Tibial nerve (tissue), 4 donors: Measurements from ENCODE around the gene S1PR2.

Experiments
- CTCF ChIP-seq, 5 experiments: fragments of 200-600 bp in 3 of 5; fragments of 450-650 bp in 2 of 5; sonication (generic) in 3 of 5; IDR thresholded peaks; one replicate each; pipeline ENCODE4 v1.5.1; 2016 to 2019; ENCODE audit warnings: antibody characterized with exemption in 5 of 5, mild to moderate bottlenecking in 3 of 5, moderate library complexity in 2 of 5
- EP300 ChIP-seq, 2 donors: sonication (generic); formaldehyde crosslinking; IDR thresholded peaks; one replicate each; pipeline ENCODE4 v1.6.1; 2017; ENCODE audit warnings: antibody characterized with exemption in 2 of 2, mild to moderate bottlenecking in 1 of 2
- POLR2A ChIP-seq, 2 donors: fragments of 450-650 bp; IDR thresholded peaks; one replicate each; pipeline ENCODE4 v1.6.1; 2017; ENCODE audit warnings: antibody characterized with exemption in 2 of 2, mild to moderate bottlenecking in 2 of 2, moderate library complexity in 2 of 2

GRCh38 chr19:10260141-10260584 is 29.0 kb upstream of the S1PR2 start:
- TF ChIP-seq CTCF (IDR thresholded peaks at IDR 0.05) (no peak), POLR2A (IDR thresholded peaks at IDR 0.05) (no peak), EP300 (IDR thresholded peaks at IDR 0.05) (no peak)
